IMR-90 (cell line): Measurements from ENCODE around the gene AQP1. TPM values are rescaled to one million over a fixed set of nuclear protein-coding genes. Genes with fewer than 3 reads are reported as not detected.

Experiments
- ATAC-seq: fragments of 200-7000 bp; cut with Tn5 transposase; 2 replicates; pipeline ENCODE4 v1.9.1; 2020; ENCODE audit warnings: low read depth, mild to moderate bottlenecking, moderate library complexity
- BruUV-seq: library from RNA; stranded (reverse); fragments of 400-500 nt; replicated peaks from 2 replicates; lab custom pipeline; 2021; lab: Mats Ljungman, UMichigan
- CTCF ChIA-PET: fragments of 300-600 bp; formaldehyde crosslinking; extraction: SDS; loops from one replicate; lab custom pipeline; 2021; ENCODE audit warnings: antibody characterized with exemption; lab: Yijun Ruan, JAX
- POLR2A ChIA-PET: fragments of 300-600 bp; sonication (Branson Sonifier 250); formaldehyde crosslinking; loops from one replicate; lab custom pipeline; 2022; ENCODE audit warnings: antibody characterized with exemption; ENCODE audit not compliant: unreplicated experiment; lab: Charles Lee
- DNase-seq: peaks from one replicate; pipeline ENCODE4 v3.0.0; 2013
- H2AFZ ChIP-seq: replicated peaks from 2 replicates; pipeline ENCODE3; 2013; ENCODE audit warnings: low read length, mild to moderate bottlenecking; ENCODE audit not compliant: poor library complexity
- H2AK5ac ChIP-seq: 2 replicates; pipeline ENCODE4 v1.6.1; 2013; ENCODE audit warnings: low read depth, low read length, inconsistent platforms
- H2AK9ac ChIP-seq: replicated peaks from 2 replicates; pipeline ENCODE3; 2013; ENCODE audit warnings: mild to moderate bottlenecking, low read depth, low read length, moderate library complexity; ENCODE audit not compliant: poor library complexity
- H2BK120ac ChIP-seq: 2 replicates; pipeline ENCODE4 v1.6.1; 2013; ENCODE audit warnings: low read depth, low read length, inconsistent platforms
- H2BK15ac ChIP-seq: 3 replicates; pipeline ENCODE4 v1.6.1; 2013; ENCODE audit warnings: low read depth, low read length, inconsistent platforms
- H2BK20ac ChIP-seq: 2 replicates; pipeline ENCODE4 v1.6.1; 2013; ENCODE audit warnings: low read depth, mild to moderate bottlenecking, inconsistent platforms, low read length, moderate library complexity
- H2BK5ac ChIP-seq: 2 replicates; pipeline ENCODE4 v1.6.1; 2013; ENCODE audit warnings: mild to moderate bottlenecking, low read depth, low read length, inconsistent platforms; ENCODE audit not compliant: poor library complexity, severe bottlenecking
- H3K14ac ChIP-seq: replicated peaks from 2 replicates; pipeline ENCODE4 v1.6.1; 2013; ENCODE audit warnings: low read depth, low read length, inconsistent platforms
- H3K18ac ChIP-seq: 2 replicates; pipeline ENCODE4 v1.6.1; 2013; ENCODE audit warnings: low read depth, low read length, control low read depth
- H3K23ac ChIP-seq: 2 replicates; pipeline ENCODE4 v1.6.1; 2013; ENCODE audit warnings: low read depth, low read length, inconsistent platforms
- H3K27ac ChIP-seq: 2 replicates; pipeline ENCODE4 v1.5.1; 2013; ENCODE audit warnings: mild to moderate bottlenecking, control low read depth, low read length; ENCODE audit not compliant: insufficient read depth
- H3K27me3 ChIP-seq: 2 replicates; pipeline ENCODE4 v1.6.1; 2013; ENCODE audit warnings: low read length; ENCODE audit not compliant: control insufficient read depth, insufficient read depth
- H3K36me3 ChIP-seq: 2 replicates; pipeline ENCODE4 v1.6.1; 2013; ENCODE audit warnings: low read length, mixed read lengths; ENCODE audit not compliant: control insufficient read depth, insufficient read depth
- H3K4ac ChIP-seq: 2 replicates; pipeline ENCODE4 v1.6.1; 2013; ENCODE audit warnings: low read depth, low read length, inconsistent platforms
- H3K4me1 ChIP-seq: 2 replicates; pipeline ENCODE4 v1.6.1; 2013; ENCODE audit warnings: low read length, mixed read lengths; ENCODE audit not compliant: control insufficient read depth, insufficient read depth
- H3K4me2 ChIP-seq: 2 replicates; pipeline ENCODE4 v1.6.1; 2013; ENCODE audit warnings: low read depth, mild to moderate bottlenecking, control low read depth, low read length, moderate library complexity
- H3K4me3 ChIP-seq: 2 replicates; pipeline ENCODE4 v1.5.1; 2013; ENCODE audit warnings: low read depth, mild to moderate bottlenecking, control low read depth, low read length, moderate library complexity; ENCODE audit not compliant: insufficient read depth
- H3K56ac ChIP-seq: 2 replicates; pipeline ENCODE4 v1.6.1; 2013; ENCODE audit warnings: low read length, inconsistent platforms; ENCODE audit not compliant: insufficient read depth; ENCODE audit errors: extremely low read depth
- H3K79me1 ChIP-seq, 2 experiments: 2 replicates each; pipeline ENCODE4 v1.6.1; 2013; ENCODE audit warnings: low read length in 2 of 2, inconsistent platforms in 1 of 2, low read depth in 1 of 2
- H3K9ac ChIP-seq: 2 replicates; pipeline ENCODE4 v1.6.1; 2013; ENCODE audit warnings: low read depth, low read length, control low read depth
- H3K9me1 ChIP-seq: 2 replicates; pipeline ENCODE4 v1.6.1; 2013; ENCODE audit warnings: low read length, inconsistent platforms; ENCODE audit not compliant: insufficient read depth
- H3K9me3 ChIP-seq: 2 replicates; pipeline ENCODE4 v1.6.1; 2013; ENCODE audit warnings: low read length; ENCODE audit not compliant: control insufficient read depth, insufficient read depth
- H4K20me1 ChIP-seq: 2 replicates; pipeline ENCODE4 v1.6.1; 2013; ENCODE audit warnings: low read length, inconsistent platforms; ENCODE audit not compliant: insufficient read depth
- H4K5ac ChIP-seq: 2 replicates; pipeline ENCODE4 v1.6.1; 2013; ENCODE audit warnings: mild to moderate bottlenecking, low read depth, low read length, control low read depth
- H4K8ac ChIP-seq, 2 experiments: 2 replicates each; pipeline ENCODE4 v1.6.1; 2013; ENCODE audit warnings: low read depth in 2 of 2, low read length in 2 of 2, control low read depth in 1 of 2, inconsistent platforms in 1 of 2
- H4K91ac ChIP-seq: 2 replicates; pipeline ENCODE4 v1.6.1; 2013; ENCODE audit warnings: low read depth, low read length, inconsistent platforms; ENCODE audit not compliant: insufficient read depth
- BHLHE40 ChIP-seq: fragments of 150-350 bp; IDR thresholded peaks from 2 replicates; pipeline ENCODE4 v1.6.1; 2016; ENCODE audit warnings: mild to moderate bottlenecking, low read depth, low read length
- CEBPB ChIP-seq: IDR thresholded peaks from 2 replicates; pipeline ENCODE4 v1.6.1; 2012; ENCODE audit warnings: low read depth, low read length, improper control_type of control experiment
- CHD1 ChIP-seq: IDR thresholded peaks from 2 replicates; pipeline ENCODE4 v1.6.1; 2012; ENCODE audit warnings: low read depth, low read length, improper control_type of control experiment
- CTCF ChIP-seq: conservative IDR thresholded peaks from 2 replicates; pipeline ENCODE4 v1.5.1; 2012; ENCODE audit warnings: mild to moderate bottlenecking, low read depth, low read length, improper control_type of control experiment
- ELK1 ChIP-seq: fragments of 150-350 bp; IDR thresholded peaks from 2 replicates; pipeline ENCODE4 v1.6.1; 2016; ENCODE audit warnings: low read depth, mild to moderate bottlenecking, low read length, moderate library complexity, borderline replicate concordance
- FOS ChIP-seq: fragments of 150-350 bp; IDR thresholded peaks from 2 replicates; pipeline ENCODE4 v1.6.1; 2016; ENCODE audit warnings: low read depth, low read length
- MAFK ChIP-seq: IDR thresholded peaks from 2 replicates; pipeline ENCODE4 v1.6.1; 2012; ENCODE audit warnings: low read depth, low read length, improper control_type of control experiment
- MAZ ChIP-seq: IDR thresholded peaks from 2 replicates; pipeline ENCODE4 v1.6.1; 2012; ENCODE audit warnings: low read depth, mild to moderate bottlenecking, low read length, improper control_type of control experiment, moderate library complexity, borderline replicate concordance
- MXI1 ChIP-seq: IDR thresholded peaks from 2 replicates; pipeline ENCODE4 v1.6.1; 2012; ENCODE audit warnings: low read depth, mild to moderate bottlenecking, low read length, moderate library complexity, borderline replicate concordance
- NFE2L2 ChIP-seq: fragments of 150-350 bp; IDR thresholded peaks from 2 replicates; pipeline ENCODE4 v1.6.1; 2016; ENCODE audit warnings: low read depth, mild to moderate bottlenecking, low read length
- POLR2A ChIP-seq: IDR thresholded peaks from 2 replicates; pipeline ENCODE4 v1.6.1; 2012; ENCODE audit warnings: mild to moderate bottlenecking, low read depth, low read length
- RAD21 ChIP-seq: IDR thresholded peaks from 2 replicates; pipeline ENCODE4 v1.6.1; 2012; ENCODE audit warnings: low read length, improper control_type of control experiment
- RCOR1 ChIP-seq: IDR thresholded peaks from 2 replicates; pipeline ENCODE4 v1.6.1; 2012; ENCODE audit warnings: mild to moderate bottlenecking, low read length, improper control_type of control experiment; ENCODE audit not compliant: insufficient replicate concordance
- RFX5 ChIP-seq: IDR thresholded peaks from 2 replicates; pipeline ENCODE4 v1.8.0; 2012; ENCODE audit warnings: low read depth, mild to moderate bottlenecking, low read length, moderate library complexity
- SMC3 ChIP-seq: fragments of 150-350 bp; IDR thresholded peaks from 2 replicates; pipeline ENCODE4 v1.6.1; 2016; ENCODE audit warnings: low read depth, mild to moderate bottlenecking, antibody characterized with exemption, low read length, moderate library complexity
- USF2 ChIP-seq: fragments of 150-350 bp; IDR thresholded peaks from 2 replicates; pipeline ENCODE4 v1.6.1; 2017; ENCODE audit warnings: mild to moderate bottlenecking, antibody characterized with exemption, low read length, low read depth
- dilution Hi-C: fragments of 300-500 bp; cut with HindIII; formaldehyde crosslinking; loops from one replicate; pipeline ENCODE4 v1.14.3; 2018; ENCODE audit warnings: low sequenced_read_pairs; ENCODE audit not compliant: unreplicated experiment
- in situ Hi-C: fragments of 300-500 bp; cut with MboI; formaldehyde crosslinking; loops from 3 replicates; pipeline ENCODE4 v1.14.3; 2019; ENCODE audit warnings: low sequenced_read_pairs, inconsistent platforms, mixed read lengths
- intact Hi-C: fragments of 100-400 bp; cut with micrococcal nuclease; formaldehyde crosslinking; loops from 2 replicates; pipeline ENCODE4 v1.10.0; 2022
- polyA plus RNA-seq, 3 experiments: library from polyadenylated mRNA; depleted of rRNA; stranded (reverse); fragments of >200 nt; gene quantifications; 2 replicates each; pipeline ENCODE4 v1.2.3, GENCODE V29; 2012; ENCODE audit warnings: low replicate concordance in 1 of 3
- total RNA-seq: library from RNA; depleted of rRNA; stranded (reverse); fragments of >200 nt; gene quantifications from 2 replicates; pipeline ENCODE4 v1.2.3, GENCODE V29; 2012

The AQP1 gene
- total and polyA plus RNA-seq, 2 of the 4 experiments (the other 2 are of a cell fraction), result 0.18 to 0.39 TPM

- no peak overlapping the region for H2AK5ac ChIP-seq
- H4K91ac ChIP-seq, result no peak overlapping the region
- DNase-seq, result no peak
- H4K8ac ChIP-seq, result no peak overlapping the region
- ATAC-seq, result no peak
- H3K9me3 ChIP-seq, result no peaks in the 10 kb centered on the region
- TF ChIP-seq CHD1 (no peak), POLR2A (no peak), FOS (no peak), RCOR1 (no peak), RFX5 (no peak), NFE2L2 (no peak), MAFK (no peak), MXI1 (no peak), CTCF (no peak), BHLHE40 (no peak), ELK1 (no peak), USF2 (no peak), RAD21 (no peak), MAZ (no peak), CEBPB (no peak), SMC3 (no peak)
- H3K4me3 ChIP-seq, result no peak overlapping the region
- dilution Hi-C loops, result no loop called here
- no peak overlapping the region for H2AK9ac ChIP-seq
- no peak overlapping the region for H2BK15ac ChIP-seq
- intact Hi-C loops, result no loop called here
- no peak overlapping the region for H3K18ac ChIP-seq
- H3K56ac ChIP-seq, result no peak overlapping the region
- H3K4me2 ChIP-seq, result no peak overlapping the region
- no peaks in the 10 kb centered on the region for H3K9me1 ChIP-seq
- no TSS peak for BruUV-seq
- no peak overlapping the region for H2BK20ac ChIP-seq
- no peaks in the 10 kb centered on the region for H4K20me1 ChIP-seq
- H3K4me1 ChIP-seq, result no peaks in the 10 kb centered on the region
- no peak overlapping the region for H2AFZ ChIP-seq
- no peaks in the 10 kb centered on the region for H3K79me1 ChIP-seq
- H2BK5ac ChIP-seq, result no peak overlapping the region
- peaks cover 27% of the 10 kb centered on the region for H3K27me3 ChIP-seq
- CTCF ChIA-PET, result no interaction called here
- no peak overlapping the region for H3K4ac ChIP-seq
- H2BK120ac ChIP-seq, result no peak overlapping the region
- H3K14ac ChIP-seq, result no peak overlapping the region
- no peak overlapping the region for H3K27ac ChIP-seq
- in situ Hi-C loops, result no loop called here
- H3K36me3 ChIP-seq, result no peaks in the 10 kb centered on the region
- no peak overlapping the region for H3K23ac ChIP-seq
- H4K5ac ChIP-seq, result no peak overlapping the region
- POLR2A ChIA-PET, result no interaction called here
- no peak overlapping the region for H3K9ac ChIP-seq
Observed at GRCh38 chr7:30936650-30937245, 25.1 kb downstream of the AQP1 start.
